ENCODE data around the gene STK11IP.

Gene STK11IP

GRCh38 chr2:219597552-219598307, at the start of gene STK11IP:
STK11IP (plus strand) TSS chr2:219597857; CDS start chr2:219598120, 263 bp downstream.
- Mint-ChIP-seq H3K36me3 (ENCODE audit: insufficient read depth) (peaks cover 13% of the 10 kb centered on the region), H3K27ac (ENCODE audit: low read depth) (peak within 1 kb of the TSS; percentile 92), H3K4me1 (peaks cover 27% of the 10 kb centered on the region), H3K27me3 (peaks cover 16% of the 10 kb centered on the region), H3K9me3 (no peaks in the 10 kb centered on the region), H3K4me3 (peak within 1 kb of the TSS; percentile 94)
- ATAC-seq (replicated peaks; ENCODE audit: extremely low read depth, poor library complexity, severe bottlenecking) (peak; percentile 88), DNase-seq (ENCODE audit: low spot score in 2 of 2) (peak; percentile 78 to 81)

- H3K27me3 Mint-ChIP-seq: peaks cover 49% of the 10 kb centered on the region
- H3K27ac Mint-ChIP-seq (ENCODE audit: low read depth): no peak overlapping the region
- ATAC-seq (replicated peaks; ENCODE audit: extremely low read depth, poor library complexity, severe bottlenecking): no peak
These were observed 48.7 kb upstream of the STK11IP start for GRCh38 chr2:219548990-219549389.

GRCh38 chr2:219549619-219550018, 48.0 kb upstream of the STK11IP start:
- H3K4me1 Mint-ChIP-seq: peaks cover 4% of the 10 kb centered on the region
- DNase-seq (ENCODE audit: low spot score in 2 of 2) (no peak), ATAC-seq (replicated peaks; ENCODE audit: extremely low read depth, poor library complexity, severe bottlenecking) (no peak)
- no peak overlapping the region for H3K4me3 Mint-ChIP-seq
- peaks cover 55% of the 10 kb centered on the region for H3K27me3 Mint-ChIP-seq
- H3K36me3 Mint-ChIP-seq (ENCODE audit: insufficient read depth): peaks cover 9% of the 10 kb centered on the region
- H3K9me3 Mint-ChIP-seq: no peaks in the 10 kb centered on the region
- no peak overlapping the region for H3K27ac Mint-ChIP-seq (ENCODE audit: low read depth)

More at GRCh38 chr2:219548990-219549389, 48.7 kb upstream of the STK11IP start:
- Mint-ChIP-seq H3K36me3 (ENCODE audit: insufficient read depth) (peaks cover 12% of the 10 kb centered on the region), H3K4me1 (peaks cover 10% of the 10 kb centered on the region), H3K4me3 (no peak overlapping the region), H3K9me3 (no peaks in the 10 kb centered on the region)
- DNase-seq (ENCODE audit: low spot score in 2 of 2): no peak

- Mint-ChIP-seq H3K36me3 (ENCODE audit: insufficient read depth) (peaks cover 6% of the 10 kb centered on the region), H3K4me3 (peak overlapping the region; percentile 76), H3K9me3 (no peaks in the 10 kb centered on the region), H3K27ac (ENCODE audit: low read depth) (no peak overlapping the region), H3K4me1 (no peaks in the 10 kb centered on the region), H3K27me3 (peaks cover 71% of the 10 kb centered on the region)
- DNase-seq (ENCODE audit: low spot score in 2 of 2) (no peak), ATAC-seq (replicated peaks; ENCODE audit: extremely low read depth, poor library complexity, severe bottlenecking) (peak; percentile 4)
These were observed 45.9 kb upstream of the STK11IP start for GRCh38 chr2:219551441-219552381.

- Mint-ChIP-seq H3K27ac (ENCODE audit: low read depth) (no peak overlapping the region), H3K9me3 (no peaks in the 10 kb centered on the region), H3K4me3 (peak overlapping the region; percentile 76), H3K27me3 (peaks cover 71% of the 10 kb centered on the region), H3K4me1 (no peaks in the 10 kb centered on the region), H3K36me3 (ENCODE audit: insufficient read depth) (peaks cover 6% of the 10 kb centered on the region)
- ATAC-seq (replicated peaks; ENCODE audit: extremely low read depth, poor library complexity, severe bottlenecking) (peak; percentile 86), DNase-seq (ENCODE audit: low spot score in 2 of 2) (peak; percentile 65 to 68)
These were observed 45.1 kb upstream of the STK11IP start for GRCh38 chr2:219552382-219553167.

- Mint-ChIP-seq H3K36me3 (ENCODE audit: insufficient read depth) (peaks cover 6% of the 10 kb centered on the region), H3K27ac (ENCODE audit: low read depth) (no peak overlapping the region), H3K4me3 (no peak overlapping the region), H3K4me1 (no peaks in the 10 kb centered on the region), H3K27me3 (peaks cover 69% of the 10 kb centered on the region), H3K9me3 (no peaks in the 10 kb centered on the region)
- no peak for ATAC-seq (replicated peaks; ENCODE audit: extremely low read depth, poor library complexity, severe bottlenecking)
- DNase-seq (ENCODE audit: low spot score in 2 of 2): no peak
These were observed 44.6 kb upstream of the STK11IP start for GRCh38 chr2:219553168-219553417.

- no peak for DNase-seq (ENCODE audit: low spot score in 2 of 2)
These were observed 44.1 kb upstream of the STK11IP start for GRCh38 chr2:219553463-219553963.

GRCh38 chr2:219554350-219554749, 43.3 kb upstream of the STK11IP start:
- Mint-ChIP-seq H3K27me3 (peaks cover 69% of the 10 kb centered on the region), H3K36me3 (ENCODE audit: insufficient read depth) (peaks cover 6% of the 10 kb centered on the region), H3K4me3 (no peak overlapping the region), H3K4me1 (no peaks in the 10 kb centered on the region), H3K9me3 (no peaks in the 10 kb centered on the region), H3K27ac (ENCODE audit: low read depth) (no peak overlapping the region)
- DNase-seq (ENCODE audit: low spot score in 2 of 2) (no peak), ATAC-seq (replicated peaks; ENCODE audit: extremely low read depth, poor library complexity, severe bottlenecking) (no peak)

More at GRCh38 chr2:219553463-219553963, 44.1 kb upstream of the STK11IP start:
- Mint-ChIP-seq H3K27me3 (peaks cover 69% of the 10 kb centered on the region), H3K36me3 (ENCODE audit: insufficient read depth) (peaks cover 6% of the 10 kb centered on the region), H3K4me3 (no peak overlapping the region), H3K27ac (ENCODE audit: low read depth) (no peak overlapping the region), H3K4me1 (no peaks in the 10 kb centered on the region), H3K9me3 (no peaks in the 10 kb centered on the region)
- ATAC-seq (replicated peaks; ENCODE audit: extremely low read depth, poor library complexity, severe bottlenecking): no peak

GRCh38 chr2:219555956-219556355, 41.7 kb upstream of the STK11IP start:
- ATAC-seq (replicated peaks; ENCODE audit: extremely low read depth, poor library complexity, severe bottlenecking): no peak
- H3K27me3 Mint-ChIP-seq: peaks cover 69% of the 10 kb centered on the region

GRCh38 chr2:219556413-219556812, 41.2 kb upstream of the STK11IP start:
- Mint-ChIP-seq H3K4me1 (no peaks in the 10 kb centered on the region), H3K27ac (ENCODE audit: low read depth) (no peak overlapping the region), H3K36me3 (ENCODE audit: insufficient read depth) (peaks cover 5% of the 10 kb centered on the region), H3K4me3 (no peak overlapping the region), H3K27me3 (peaks cover 69% of the 10 kb centered on the region), H3K9me3 (no peaks in the 10 kb centered on the region)
- DNase-seq (ENCODE audit: low spot score in 2 of 2): no peak
- ATAC-seq (replicated peaks; ENCODE audit: extremely low read depth, poor library complexity, severe bottlenecking): no peak

More at GRCh38 chr2:219555956-219556355, 41.7 kb upstream of the STK11IP start:
- DNase-seq (ENCODE audit: low spot score in 2 of 2): no peak
- Mint-ChIP-seq H3K4me1 (no peaks in the 10 kb centered on the region), H3K27ac (ENCODE audit: low read depth) (no peak overlapping the region), H3K4me3 (no peak overlapping the region), H3K9me3 (no peaks in the 10 kb centered on the region), H3K36me3 (ENCODE audit: insufficient read depth) (peaks cover 6% of the 10 kb centered on the region)

GRCh38 chr2:219557320-219557719, 40.3 kb upstream of the STK11IP start:
- ATAC-seq (replicated peaks; ENCODE audit: extremely low read depth, poor library complexity, severe bottlenecking): no peak
- H3K36me3 Mint-ChIP-seq (ENCODE audit: insufficient read depth): no peaks in the 10 kb centered on the region
- peaks cover 69% of the 10 kb centered on the region for H3K27me3 Mint-ChIP-seq
- no peak overlapping the region for H3K4me3 Mint-ChIP-seq
- H3K9me3 Mint-ChIP-seq: no peaks in the 10 kb centered on the region
- DNase-seq (ENCODE audit: low spot score in 2 of 2): no peak
- no peak overlapping the region for H3K27ac Mint-ChIP-seq (ENCODE audit: low read depth)
- no peaks in the 10 kb centered on the region for H3K4me1 Mint-ChIP-seq
